Measurements from ENCODE around the gene PLEKHB2.
"Not testable (repeated sequence)": the region's sequence is repeated elsewhere in the genome, so short reads cannot be mapped to it uniquely, and the experiment has no call there.

The PLEKHB2 gene

DNA sequence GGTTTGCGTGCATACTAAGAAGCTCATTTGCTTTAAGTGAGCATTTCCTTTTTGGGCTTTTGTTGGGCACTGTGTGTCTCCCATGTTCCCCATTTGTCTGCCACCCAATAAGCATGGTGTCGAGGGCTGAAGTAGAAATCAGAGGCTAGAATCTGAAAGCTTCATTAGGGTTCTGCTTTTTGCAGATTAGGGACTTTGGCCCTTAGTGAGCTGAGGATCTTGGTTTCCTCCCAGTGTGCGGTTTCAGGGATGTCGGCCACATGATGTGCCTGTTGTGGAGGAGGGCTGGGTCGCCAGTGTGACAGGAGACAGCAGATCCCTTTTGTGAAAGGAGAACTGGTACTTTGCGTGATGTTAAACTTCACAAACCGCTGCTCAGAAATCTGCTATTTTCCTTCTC is 41.1 kb downstream of the PLEKHB2 start:
- DNase-seq: no peak

DNA sequence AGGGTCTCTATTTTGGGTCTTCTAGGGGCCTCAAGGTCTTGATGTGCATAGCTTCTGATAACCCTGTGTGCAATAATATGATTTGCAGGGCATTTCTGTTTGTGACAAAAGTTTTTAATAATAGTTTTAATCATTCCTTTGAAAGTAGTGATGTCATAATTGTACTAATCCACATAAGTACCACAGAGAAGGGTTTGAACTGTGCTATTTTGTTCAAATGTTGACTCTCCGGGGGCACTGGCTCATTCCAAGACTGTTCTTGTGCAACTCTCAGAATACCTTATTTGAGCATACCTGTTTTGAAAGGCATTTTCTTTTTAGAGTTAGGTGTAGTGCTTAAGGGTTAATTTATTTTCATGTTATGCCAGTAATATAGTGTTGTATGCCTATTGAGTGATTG is 41.6 kb downstream of the PLEKHB2 start:
- DNase-seq: no peak

- no peak for DNase-seq
Observed at GRCh38 chr2:131148426-131148825, 43.3 kb downstream of the PLEKHB2 start.

- DNase-seq: not testable (repeated sequence)
Observed at GRCh38 chr2:131150109-131150508, 45.0 kb downstream of the PLEKHB2 start.

GRCh38 chr2:131151398-131151797 is 46.3 kb downstream of the PLEKHB2 start:
- DNase-seq: no peak

DNA sequence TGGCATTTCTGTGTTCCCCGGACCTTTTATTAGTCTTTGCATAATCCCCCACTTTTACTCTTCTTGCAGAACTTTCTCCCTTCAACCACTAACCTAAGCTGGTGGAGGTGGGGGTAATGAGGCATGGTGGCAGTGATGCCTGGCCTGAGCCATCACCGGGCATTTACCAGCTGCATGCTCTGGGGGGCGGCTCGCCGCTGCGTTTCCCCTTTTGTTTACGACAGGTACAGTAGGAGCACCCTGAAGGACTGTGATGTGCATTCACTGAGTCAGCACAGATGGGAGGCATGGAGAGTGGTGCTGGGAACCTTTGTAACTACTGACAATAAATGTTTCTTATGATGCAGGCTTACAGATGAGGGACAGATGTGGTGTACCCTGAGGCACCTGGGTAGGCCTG is 46.9 kb downstream of the PLEKHB2 start:
- DNase-seq: no peak

DNA sequence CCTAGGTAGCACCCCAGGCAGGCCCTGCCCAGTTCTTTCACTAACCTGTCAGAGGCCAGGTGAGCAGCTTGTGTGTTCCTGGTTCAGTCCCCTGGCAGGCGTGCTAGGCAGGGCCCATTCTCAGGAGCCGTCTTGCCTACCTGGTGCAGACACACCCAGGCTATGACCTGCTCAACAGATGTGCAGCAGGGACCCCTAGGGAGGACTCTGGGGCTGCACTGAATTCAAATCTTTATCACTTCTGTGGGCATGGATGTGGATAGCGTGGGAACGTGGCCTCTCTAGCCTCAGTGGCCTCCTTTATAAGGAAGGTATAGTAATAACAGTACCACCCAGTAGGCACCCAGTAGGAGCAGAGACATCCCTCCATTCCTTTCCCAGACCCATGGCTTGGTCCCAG is 48.4 kb downstream of the PLEKHB2 start:
- DNase-seq: no peak

DNA sequence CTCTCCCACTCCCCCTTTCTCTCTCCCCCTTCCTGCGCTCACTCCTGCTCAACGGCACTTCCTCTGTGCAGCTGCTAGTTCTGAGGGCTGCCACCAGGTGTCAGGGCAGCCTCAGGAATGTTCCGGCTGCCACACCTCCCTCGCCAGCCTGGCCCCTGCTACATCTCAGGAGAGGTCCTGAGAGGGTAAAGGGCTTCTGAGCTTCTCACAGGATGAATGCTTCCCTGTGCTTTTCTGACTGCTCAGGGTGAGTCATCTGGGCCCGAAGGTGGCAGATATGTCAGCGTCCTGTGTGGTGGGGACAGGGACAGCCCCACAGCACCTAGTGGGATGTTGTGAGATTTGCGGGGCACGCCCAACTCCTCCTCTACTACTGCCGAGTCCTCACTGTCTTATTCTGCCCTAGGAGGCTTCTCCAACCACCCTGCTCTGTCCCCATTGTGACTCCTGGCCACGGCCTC is 49.0 kb downstream of the PLEKHB2 start:
- peak; percentile 56 to 62 for DNase-seq

DNA sequence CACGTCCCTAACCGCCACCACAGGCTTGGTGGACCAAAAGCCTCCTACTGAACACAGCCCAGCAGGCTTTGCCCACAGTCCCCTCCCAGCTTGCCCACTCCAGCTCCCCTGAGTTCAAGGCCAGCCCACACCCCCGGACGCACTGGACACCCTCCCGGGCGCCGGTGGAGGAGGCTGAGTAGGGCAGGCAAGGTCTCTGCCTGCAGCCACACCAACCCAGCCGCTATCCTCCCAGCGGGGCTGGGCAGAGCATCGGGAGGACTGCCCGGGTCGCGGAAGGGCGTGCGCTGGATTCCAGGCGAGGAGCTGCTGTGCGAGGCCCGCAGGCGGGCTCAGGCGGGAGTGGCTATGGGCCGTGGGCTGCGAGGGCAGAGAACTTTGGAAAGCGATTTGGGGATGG is 49.5 kb downstream of the PLEKHB2 start:
- DNase-seq: no peak

GRCh38 chr2:131155208-131155855 is 50.2 kb downstream of the PLEKHB2 start:
- DNase-seq: no peak

DNA sequence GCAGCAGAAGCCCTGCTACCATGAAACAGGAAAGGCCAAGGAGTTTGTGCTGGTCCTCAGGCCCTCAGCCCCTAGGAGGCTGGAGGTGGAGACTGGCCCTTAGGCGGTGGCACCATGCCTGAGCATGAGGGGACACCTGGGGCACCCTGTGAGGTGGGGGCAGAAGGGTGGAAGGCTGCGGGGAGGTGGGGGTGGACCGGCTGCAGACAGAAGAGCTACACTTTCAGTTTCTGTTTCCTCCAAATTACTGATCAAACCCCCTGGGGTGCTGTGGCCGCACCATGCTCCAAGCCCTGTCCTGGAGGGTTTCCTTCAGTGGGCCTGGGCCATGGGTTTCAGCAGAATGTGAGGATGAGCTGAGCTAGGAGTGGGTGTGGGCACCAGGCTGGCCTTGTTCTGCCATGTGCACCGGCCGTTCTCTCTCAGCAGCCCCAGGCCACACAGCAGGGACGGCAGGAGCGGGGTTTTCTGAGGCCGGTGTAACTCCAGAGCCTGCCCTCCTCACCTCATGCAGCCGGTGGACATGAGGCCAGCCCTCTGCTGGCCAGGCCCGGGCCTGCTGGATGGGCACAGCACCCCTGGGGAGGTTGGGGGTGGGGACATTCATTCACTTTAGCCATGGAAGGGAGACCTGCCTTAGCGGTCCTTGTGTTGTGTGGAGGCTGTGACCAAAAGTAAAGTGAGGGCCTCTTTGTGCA is 51.5 kb downstream of the PLEKHB2 start:
- no peak for DNase-seq

GRCh38 chr2:131165562-131165961 is 60.4 kb downstream of the PLEKHB2 start:
- not testable (repeated sequence) for DNase-seq

DNA sequence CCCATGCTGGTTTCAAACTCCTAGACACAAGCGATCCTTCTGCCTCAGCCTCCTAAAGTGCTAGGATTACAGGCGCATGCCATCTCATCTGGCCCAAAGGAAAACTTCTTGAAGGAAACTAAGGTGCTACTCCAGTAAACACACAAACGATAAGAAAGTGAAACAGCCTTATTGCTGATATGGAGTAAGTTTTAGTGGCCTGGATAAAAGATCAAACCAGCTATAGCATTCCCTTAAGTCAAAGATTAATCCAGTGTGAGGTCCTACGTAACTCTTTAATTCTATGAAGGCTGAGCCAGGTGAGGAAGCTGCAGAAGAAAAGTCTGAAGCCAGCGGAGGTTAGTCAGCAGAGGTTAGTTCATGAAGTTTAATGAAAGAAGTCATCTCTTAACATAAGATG is 63.4 kb downstream of the PLEKHB2 start:
- no peak for DNase-seq

- not testable (repeated sequence) for DNase-seq
Observed at GRCh38 chr2:131178050-131178449, 72.9 kb downstream of the PLEKHB2 start.

- not testable (repeated sequence) for DNase-seq
Observed at GRCh38 chr2:131178721-131179418, 73.7 kb downstream of the PLEKHB2 start.

DNA sequence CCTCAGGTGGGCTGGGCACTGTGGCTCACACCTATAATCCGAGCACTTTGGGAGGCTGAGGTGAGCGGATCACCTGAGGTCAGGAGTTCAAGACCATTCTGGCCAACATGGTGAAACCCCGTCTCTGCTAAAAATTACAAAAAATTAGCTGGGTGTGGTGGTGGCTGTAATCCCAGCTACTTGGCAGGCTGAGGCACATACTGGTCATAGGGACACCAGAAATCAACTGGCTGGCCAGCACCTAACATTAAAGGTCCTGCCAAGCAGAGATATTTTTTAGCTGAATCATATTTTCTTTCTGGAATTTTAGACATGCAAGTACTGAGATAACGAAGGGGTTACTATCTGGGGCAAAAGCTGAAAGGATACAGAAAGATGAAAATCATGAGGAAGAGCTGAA is 76.3 kb downstream of the PLEKHB2 start:
- not testable (repeated sequence) for DNase-seq

- not testable (repeated sequence) for DNase-seq
Observed at GRCh38 chr2:131193421-131193820, 88.3 kb downstream of the PLEKHB2 start.

GRCh38 chr2:131196186-131196585 is 91.0 kb downstream of the PLEKHB2 start:
- DNase-seq: not testable (repeated sequence)
